GDM1 (cell line): ENCODE data around the gene ARNT2.

Experiments used
- DNase-seq: peaks from one replicate; lab custom pipeline; 2025; lab: John Stamatoyannopoulos, UW

Gene ARNT2

GRCh38 chr15:80556694-80557367 lies 152.6 kb downstream of the ARNT2 start:
- DNase-seq, result no peak

DNA sequence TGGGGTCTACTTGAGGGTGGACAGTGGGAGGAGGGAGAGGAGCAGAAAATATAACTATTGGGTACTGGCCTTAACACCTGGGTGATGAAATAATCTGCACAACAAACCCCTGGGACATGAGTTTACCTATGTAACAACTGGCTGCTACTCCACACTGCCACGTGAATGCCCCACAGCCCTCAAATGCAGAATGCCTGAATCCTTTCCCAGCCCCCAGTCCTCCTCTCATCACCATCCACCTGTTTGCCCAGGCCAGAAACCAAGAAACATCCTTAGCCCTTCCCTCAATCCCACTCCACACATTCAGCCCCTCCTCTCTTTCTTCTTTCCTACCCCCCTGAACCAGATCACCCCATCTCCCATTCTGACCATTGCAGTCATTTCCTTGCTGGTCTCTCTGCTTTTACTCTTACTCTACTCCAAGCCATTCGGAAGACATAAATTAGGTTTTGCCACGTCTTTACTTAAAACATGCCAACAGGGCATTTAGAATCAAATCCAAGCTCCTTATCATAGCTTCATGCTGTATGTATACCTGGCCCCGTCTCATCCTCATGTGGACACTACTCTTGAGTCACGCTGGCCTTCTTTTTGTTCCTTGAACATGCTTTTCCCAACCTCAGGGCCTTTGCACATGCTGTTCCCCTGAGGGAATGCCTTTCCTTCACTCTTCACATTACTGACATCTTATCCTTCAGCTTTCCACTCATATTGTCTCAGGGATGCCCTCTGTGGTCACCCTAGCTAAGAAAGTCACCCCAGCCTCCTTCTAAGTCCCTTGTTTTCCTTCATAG lies 153.5 kb downstream of the ARNT2 start:
- DNase-seq, result no peak

DNA sequence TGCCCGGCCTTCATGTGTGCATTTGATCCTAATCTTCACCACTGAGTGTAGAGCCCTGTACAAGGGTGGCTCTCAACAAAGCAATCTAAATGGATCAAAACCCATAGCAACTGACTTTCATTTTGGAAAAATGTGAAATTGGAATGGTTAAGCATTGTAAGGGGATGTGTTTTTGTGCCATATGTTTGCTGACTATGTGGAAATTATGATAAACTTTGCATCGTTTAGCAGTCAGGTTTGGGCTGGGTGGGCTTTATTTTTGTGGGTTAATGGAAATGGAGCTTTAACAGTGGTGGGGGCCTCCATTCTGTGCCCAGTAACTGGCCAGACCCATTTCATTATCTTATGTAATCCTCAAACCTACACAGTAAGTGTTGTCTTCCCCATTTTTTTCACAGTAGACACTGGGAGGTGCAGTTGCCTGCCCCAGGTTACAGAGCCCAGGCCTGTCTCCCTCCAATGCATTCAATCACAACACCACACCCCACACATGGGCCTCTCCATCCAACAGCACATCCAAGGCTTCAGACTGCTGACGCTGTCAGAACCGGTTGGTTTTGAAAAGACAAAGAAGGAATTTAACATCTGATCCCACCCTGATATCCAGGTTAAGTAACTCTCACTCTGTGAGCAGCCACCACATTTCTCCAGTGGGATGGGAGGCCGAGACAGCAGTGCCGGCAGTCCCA lies 154.6 kb downstream of the ARNT2 start:
- DNase-seq, result no peak

- DNase-seq, result no peak
Observed at GRCh38 chr15:80559320-80559693, 155.1 kb downstream of the ARNT2 start.

DNA sequence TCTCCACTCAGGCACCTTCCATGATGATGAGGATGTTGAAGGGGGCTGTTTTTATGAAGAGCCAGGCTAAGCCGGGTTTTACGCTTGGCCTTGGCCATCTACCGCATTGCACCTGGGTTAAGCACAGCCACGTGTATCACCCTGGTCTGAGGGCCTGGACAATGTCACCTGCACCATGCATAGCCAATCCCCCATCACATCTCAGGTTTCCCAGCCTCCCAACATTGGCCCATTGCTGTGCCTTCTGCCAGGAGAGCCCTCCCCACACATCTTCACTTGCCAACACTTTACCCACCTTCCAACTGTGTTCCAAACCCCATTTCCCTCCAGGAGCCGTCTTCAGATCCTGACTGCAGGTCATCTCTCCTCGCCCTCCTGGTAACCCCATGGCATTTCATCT lies 155.6 kb downstream of the ARNT2 start:
- no peak for DNase-seq

GRCh38 chr15:80560601-80561400 lies 156.6 kb downstream of the ARNT2 start:
- no peak for DNase-seq

DNA sequence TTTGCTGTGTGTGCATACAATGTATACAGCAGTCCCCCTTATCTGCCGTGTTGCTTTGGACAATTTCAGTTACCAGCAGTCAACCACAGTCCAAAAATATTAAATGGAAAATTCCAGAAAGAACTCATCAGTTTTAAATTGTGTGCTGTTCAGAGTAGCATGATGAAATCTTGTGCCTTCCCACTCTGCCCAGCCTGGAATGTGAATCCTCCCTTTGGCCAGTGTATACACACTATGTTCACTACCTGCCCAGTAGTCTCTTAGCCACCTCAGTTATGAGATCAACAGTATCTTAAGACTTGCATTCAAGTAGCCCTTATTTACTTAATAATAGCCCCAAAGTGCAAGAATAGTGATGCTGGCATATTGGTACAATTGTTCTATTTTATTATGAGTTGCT lies 157.3 kb downstream of the ARNT2 start:
- DNase-seq, result no peak

DNA sequence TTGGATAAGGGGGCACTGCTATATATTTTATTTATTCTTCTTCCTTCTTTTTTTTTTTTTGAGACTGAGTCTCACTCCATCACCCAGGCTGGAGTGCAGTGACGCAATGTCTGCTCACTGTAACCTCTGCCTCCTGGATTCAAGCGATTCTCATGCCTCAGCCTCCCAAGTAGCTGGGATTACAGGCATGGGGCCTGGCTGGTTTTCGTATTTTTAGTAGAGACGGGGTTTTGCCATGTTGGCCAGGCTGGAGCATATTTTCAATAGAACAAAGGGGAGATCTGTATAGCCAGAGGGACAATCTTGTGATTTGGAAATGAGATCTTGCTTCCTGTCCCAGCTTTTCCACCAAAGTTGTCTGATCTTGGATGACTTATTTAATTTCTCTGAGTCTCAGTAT lies 157.9 kb downstream of the ARNT2 start:
- DNase-seq, result no peak

GRCh38 chr15:80562846-80563245 lies 158.7 kb downstream of the ARNT2 start:
- no peak for DNase-seq

GRCh38 chr15:80563372-80563997 lies 159.3 kb downstream of the ARNT2 start:
- DNase-seq, result no peak

GRCh38 chr15:80564056-80564455 lies 159.9 kb downstream of the ARNT2 start:
- DNase-seq, result no peak

DNA sequence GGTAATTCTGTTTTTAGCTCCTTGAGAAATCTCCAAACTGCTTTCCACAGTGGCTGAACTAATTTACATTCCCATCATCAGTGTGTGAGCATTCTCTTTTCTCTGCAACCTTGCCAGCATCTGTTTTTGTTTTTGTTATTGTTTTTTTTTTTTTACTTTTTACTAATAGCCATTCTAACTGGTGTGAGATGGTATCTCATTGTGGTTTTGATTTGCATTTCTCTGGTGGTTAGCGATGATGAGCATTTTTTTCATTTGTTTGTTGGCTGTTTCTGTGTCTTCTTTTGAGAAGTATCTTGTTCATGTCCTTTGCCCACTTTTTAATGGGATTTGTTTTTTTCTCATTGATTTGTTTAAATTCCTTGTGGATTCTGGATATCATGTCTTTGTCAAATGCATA lies 161.2 kb downstream of the ARNT2 start:
- DNase-seq, result no peak

- DNase-seq, result no peak
Observed at GRCh38 chr15:80565988-80566387, 161.8 kb downstream of the ARNT2 start.

DNA sequence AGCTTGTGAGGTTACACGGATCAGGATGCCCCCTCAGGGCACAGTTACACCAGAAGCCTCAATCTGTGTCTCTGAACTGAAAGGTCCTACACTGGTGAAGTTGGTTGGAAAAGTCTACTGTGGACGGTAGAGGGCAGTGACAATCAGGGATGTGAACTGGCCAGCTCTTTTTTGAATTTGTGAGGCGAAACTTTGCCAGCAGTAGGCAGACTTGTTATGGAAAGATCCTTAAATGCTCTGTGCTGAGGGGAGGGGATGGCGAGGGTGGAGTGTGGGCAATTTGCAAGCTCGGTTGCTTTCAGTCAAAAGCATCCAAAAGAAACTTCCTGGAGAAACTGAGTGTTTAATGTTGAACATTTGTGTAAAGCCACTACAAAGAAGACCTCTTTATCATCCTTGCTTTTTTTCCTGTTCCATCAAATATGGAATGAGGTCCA lies 163.6 kb downstream of the ARNT2 start:
- no peak for DNase-seq

DNA sequence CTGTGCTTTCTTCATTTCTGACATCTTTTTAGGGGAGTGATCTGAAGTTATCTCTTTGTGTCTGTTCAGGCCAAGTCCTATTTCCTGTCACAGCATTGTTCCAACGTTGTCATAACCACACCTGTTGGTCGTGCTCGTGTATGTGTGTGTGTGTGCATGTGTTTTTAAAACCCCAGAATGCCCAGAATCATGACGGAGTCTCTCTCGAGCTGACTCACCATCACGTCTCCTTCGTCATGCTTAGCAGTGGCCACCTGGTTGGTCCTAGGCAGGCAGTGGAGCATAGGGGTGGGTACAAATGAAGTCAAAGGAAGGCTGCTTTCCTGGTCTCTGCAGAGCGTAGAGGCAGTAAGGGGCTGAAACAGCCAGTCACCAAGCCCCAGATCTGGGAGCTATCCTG lies 164.1 kb downstream of the ARNT2 start:
- DNase-seq, result no peak

GRCh38 chr15:80568876-80569605 lies 164.9 kb downstream of the ARNT2 start:
- DNase-seq, result no peak

DNA sequence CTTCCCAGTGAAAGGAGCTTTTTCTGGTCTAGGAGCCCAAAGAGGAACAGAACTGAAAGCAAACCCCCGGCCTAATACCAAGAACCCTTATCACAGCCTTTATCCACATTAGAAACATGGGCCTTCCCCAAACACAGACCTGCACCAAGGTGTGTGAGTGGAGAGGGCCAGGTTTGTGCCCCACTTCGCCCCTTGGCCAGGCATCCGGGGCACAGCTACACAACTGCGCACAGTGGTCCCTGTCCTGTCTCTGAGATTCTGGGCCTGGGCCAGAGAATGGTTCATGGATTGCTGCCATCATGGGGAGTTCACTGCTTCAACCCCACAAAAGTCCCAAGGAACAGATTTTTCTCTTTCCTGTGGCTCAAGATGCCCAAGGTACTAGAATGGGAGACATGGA lies 165.5 kb downstream of the ARNT2 start:
- no peak for DNase-seq

DNA sequence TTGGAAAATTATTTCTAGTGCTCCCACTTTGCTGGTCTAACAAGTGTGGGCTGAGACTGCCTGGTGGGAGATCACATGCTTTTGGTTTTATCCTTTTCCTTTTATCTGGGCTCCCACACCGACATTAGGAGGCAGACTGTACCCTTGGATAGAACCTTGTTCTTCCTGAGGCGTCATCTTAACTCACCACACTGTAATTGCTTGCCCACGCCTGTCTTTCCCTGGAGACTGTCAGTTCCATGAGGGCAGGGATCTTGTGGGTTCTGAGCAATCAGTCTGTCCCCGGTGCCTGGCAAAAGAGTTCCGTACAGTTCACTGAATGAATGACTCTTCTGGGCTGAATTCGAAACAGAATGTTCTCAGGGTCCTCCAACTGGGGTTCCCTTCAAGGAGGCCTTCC lies 166.4 kb downstream of the ARNT2 start:
- DNase-seq, result no peak

DNA sequence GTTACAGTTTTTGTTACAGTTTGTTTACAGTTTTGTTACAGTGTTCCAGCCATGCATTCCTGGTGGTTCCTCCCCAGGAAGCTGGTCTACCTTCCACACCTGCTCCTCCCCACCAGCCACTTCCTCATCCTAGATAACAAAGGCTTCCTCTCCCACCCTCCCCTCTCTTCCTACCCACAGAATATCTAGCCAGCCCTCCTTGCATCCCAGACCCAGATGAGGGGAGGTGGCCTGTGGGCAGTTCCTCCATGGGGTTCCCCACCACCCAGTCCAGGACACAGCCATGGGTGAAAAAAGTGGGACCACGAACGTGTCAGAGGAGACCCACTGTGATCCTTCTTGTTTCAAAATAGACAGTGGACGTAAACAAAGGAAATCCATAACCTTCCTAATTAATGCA lies 168.2 kb downstream of the ARNT2 start:
- DNase-seq, result no peak

GRCh38 chr15:80573606-80574005 lies 169.4 kb downstream of the ARNT2 start:
- no peak for DNase-seq

DNA sequence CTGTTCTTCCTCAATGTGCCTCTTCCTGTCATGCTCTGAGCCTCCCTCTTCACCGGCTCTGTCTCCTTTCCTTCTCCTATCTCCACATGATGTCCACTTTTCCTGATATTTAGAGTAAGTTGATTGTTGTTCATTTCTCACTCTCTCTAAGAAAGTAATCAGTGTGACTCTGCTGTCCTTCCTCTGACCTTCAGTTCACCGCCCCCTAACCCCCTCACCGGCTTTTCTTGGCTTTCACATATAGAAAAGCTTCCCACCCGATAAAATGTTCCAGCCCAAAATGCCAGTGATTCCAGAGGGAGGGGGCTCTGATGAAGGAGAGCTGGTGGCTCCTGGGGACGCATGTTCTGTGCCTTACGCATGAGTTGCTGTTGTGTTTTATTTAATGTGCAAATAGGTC lies 170.4 kb downstream of the ARNT2 start:
- DNase-seq, result no peak
